DMS53 treated with DMSO at 0.1 percent for 48 hours (cell line): ENCODE data around the gene ARHGEF3.

Experiments used
- DNase-seq: peaks from one replicate; lab custom pipeline; 2025; ENCODE audit not compliant: unreplicated experiment; lab: John Stamatoyannopoulos, UW

ARHGEF3 gene, protein sequence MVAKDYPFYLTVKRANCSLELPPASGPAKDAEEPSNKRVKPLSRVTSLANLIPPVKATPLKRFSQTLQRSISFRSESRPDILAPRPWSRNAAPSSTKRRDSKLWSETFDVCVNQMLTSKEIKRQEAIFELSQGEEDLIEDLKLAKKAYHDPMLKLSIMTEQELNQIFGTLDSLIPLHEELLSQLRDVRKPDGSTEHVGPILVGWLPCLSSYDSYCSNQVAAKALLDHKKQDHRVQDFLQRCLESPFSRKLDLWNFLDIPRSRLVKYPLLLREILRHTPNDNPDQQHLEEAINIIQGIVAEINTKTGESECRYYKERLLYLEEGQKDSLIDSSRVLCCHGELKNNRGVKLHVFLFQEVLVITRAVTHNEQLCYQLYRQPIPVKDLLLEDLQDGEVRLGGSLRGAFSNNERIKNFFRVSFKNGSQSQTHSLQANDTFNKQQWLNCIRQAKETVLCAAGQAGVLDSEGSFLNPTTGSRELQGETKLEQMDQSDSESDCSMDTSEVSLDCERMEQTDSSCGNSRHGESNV

DNA sequence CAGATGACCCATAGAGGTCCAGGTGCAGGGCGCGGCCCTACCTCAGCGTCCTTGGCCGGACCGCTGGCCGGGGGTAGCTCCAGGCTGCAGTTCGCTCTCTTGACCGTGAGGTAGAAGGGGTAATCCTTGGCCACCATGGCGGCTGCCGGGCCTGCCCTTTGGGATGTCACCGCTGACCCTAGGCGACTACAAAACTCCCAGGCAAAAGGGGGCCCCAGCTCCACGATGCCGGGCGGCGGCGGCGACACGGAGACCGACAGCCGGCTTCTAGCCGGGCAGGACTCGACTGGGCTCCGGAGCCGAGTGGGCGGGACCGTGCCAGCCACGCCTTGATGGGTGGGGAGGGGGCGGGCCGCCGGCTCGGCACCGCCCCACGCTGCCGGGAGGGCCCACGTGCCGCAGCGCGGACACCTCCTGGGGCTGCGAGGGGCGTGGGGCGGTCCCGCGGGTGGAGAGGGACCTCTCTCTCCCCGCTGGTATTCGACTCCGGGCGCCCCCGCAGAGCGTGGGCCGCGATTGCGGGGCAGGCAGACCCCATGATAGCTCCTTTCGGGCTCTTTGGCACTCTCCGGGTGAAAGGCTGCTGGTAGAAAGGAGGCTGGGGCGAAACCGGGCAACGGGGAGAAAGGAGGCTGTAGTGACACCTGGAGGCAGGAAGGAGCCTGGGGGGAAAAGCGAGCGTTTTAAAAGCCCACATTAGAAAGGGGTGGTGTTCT lies at the start of gene ARHGEF3:
TSS of gene ARHGEF3 (minus strand) at position 288 of the 716 bp plus-strand sequence. CDS start at position 137, 151 bp downstream.
- no peak for DNase-seq

DNA sequence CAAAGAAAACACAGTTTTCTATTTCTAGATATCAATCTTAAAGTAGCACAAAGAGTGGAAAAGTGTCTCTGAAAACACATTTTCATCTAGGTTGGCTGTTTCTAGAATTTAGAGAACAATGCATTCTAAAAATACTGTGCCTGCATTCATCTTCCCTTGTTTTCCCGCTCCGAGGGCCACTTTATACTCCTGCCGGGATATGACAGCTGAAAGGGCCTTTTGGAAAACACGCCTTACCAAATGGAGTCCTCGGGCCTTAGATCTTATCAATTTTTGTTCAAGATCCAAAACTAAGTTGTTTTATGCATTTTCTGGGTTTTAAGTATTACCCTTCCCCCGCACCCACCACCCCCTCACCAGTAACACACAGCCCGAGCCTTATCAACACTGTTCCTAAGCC lies 47.9 kb upstream of the ARHGEF3 start:
- DNase-seq, result no peak

DNA sequence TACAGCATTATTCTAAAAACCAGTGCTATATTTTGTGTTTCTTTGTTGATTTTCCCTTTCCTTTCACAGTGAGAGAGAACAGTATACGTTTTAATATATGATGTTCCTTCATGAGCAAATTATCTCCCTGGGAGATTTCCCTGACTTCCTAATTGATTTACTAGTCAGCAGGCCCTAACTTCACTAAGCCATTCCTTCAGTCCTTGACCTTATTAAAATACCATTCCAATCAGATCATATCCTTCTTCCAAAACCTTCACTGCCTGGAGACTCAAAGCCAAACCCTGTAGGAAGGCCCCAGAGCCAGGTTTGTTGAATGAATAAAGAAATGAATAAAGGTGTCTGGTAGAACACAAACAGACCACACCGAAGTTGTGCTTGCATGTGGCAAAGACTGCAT lies 43.8 kb upstream of the ARHGEF3 start:
- no peak for DNase-seq

DNA sequence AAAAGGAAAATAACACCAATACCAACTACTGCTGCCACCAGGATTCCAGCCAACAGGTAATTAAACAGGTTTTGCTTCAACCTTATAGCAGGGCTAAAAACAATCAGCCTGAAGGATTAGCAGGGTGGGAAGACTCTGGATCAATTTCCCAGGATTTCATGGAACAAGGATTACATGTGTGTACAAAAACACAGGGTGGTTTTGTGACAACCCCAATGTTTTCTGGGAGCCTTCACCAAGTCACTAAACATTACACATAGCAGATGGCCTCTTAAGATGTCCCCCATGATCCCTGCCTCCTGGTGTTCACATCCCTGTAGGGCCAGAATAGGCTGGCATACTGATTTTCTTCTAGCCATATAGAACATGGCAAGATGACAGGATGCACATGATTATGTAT lies 42.8 kb upstream of the ARHGEF3 start:
- DNase-seq, result no peak

DNA sequence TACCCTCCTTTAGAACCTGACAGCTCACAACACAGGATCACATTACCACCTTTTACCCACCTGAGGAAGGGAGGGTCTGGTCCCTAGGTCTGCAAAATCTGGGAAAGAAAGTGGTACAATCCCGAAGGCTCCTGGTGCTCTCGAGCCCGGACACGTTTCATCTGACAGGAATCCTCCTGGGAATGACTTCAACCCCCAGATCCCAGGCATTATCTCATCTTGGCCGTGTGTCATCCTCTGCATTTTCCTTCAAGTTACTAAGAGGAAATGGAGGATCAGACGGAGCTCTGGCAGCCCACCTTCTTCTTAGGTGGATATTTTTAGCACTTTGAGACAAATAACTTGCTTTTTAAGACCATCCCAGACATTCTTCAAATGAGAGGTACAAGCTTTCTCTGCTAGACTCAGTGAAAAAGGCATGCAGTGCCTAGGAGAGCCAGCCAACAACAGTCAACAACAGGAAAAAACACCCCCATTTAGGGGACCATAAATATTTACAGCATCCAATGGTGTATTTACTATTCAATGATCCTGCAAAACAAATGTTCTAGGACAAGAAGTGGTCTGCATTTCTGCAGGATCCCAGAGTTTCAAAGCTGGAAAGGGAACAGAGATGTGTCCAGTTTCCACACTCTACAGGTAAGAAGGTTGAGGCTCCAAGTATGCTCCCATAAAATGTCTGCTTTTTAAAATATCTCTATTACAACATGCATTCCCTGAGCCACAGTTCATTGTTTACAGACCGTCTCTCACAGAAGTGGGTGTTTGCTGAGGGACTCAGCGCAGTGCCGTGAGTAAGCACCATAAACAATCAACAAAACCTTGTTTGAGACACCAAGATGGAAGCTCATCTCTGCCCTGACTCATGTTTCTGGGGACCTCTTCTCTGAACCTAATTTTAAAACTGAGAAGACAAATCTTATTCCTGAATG lies 38.3 kb upstream of the ARHGEF3 start:
- peak; percentile 17 for DNase-seq

DNA sequence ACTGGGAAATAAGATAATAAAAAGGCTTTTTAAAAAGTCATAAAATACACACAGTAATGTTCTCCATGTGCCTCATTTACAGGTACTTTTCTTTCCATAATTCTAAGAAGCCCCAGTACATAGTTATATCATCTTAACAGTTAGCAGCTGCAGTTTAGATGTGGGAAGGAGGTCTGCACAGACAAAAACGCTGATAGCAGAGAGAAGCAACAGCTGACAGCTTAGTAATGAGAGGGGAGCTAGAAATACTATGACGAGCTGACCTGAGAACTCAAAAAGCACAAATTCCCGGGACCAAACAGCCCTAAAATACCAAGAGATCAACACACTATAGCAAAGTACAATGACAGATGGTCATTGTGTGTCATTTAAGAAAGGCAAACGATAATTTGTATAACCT lies 36.7 kb upstream of the ARHGEF3 start:
- DNase-seq, result no peak

DNA sequence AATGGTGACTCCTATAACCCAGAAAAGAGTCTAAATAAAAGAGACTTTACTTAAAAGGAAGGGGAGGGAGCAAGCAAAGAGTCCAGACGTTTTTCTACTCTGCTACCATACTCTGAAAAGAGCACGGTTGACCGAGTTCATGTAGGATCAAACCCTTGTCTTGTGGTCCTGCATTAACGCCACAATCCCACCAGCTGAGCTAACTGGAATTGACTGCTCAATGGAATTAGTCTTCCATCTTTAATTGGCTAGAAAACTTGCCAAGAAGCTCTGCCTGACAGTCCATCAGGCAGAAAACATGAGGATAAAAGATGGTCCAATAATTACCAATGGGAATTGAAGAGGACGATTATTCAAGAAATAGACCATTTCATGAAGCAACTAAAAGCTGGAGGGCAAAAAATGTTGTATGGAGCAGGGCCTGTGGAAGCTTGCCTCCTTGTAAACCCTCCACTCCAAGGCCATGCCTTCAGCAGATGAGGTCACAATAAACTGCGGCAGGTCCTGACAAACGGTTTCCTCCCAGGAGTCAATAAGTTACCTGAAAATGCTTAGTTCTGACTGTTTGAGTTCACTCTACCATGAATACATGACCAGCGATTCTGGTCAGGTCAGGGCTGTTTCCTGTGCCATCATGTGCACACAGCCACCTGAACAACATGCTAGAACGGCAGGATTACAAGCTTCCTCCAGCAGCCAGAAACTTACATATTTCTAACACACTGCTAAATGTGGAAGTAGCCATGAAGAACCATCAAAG lies 35.6 kb upstream of the ARHGEF3 start:
- no peak for DNase-seq

DNA sequence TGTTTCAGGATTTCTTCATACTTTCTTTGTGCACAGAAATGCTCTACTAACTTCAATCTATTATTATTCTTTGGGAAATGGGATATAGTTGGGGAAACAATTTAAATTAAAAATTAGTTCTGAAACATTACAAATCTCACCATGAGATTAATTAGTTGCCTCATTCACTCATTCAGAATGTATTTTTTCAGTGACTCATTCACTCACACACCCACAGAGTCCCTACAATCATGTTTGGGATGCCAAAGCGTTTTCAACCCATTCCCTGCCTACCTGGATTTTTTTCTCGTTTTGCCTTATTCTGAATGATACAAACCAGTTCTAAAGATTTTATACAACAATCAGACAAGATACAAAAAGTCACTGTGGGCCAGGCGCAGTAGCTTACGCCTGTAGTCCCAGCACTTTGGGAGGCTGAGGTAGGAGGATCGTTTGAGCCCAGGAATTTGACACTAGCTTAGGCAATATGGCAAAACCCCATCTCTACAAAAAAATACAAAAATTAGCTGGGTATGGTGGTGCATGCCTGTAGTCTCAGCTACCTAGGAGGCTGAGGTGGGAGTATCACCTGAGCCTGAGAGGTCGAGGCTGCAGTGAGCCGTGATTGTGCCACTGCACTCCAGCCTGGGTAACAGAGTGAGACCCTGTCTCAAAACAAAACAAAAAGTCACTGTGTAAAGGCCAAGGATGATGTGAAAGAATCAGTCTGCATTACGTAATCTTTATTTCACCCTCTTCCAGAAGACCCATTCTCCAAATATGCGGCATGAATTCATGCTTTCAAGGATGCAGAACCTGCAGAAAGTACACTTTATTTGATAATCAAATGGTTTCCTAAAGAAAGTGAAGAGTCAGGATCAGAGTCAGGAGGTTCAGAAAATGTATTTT lies 34.8 kb upstream of the ARHGEF3 start:
- DNase-seq, result no peak

DNA sequence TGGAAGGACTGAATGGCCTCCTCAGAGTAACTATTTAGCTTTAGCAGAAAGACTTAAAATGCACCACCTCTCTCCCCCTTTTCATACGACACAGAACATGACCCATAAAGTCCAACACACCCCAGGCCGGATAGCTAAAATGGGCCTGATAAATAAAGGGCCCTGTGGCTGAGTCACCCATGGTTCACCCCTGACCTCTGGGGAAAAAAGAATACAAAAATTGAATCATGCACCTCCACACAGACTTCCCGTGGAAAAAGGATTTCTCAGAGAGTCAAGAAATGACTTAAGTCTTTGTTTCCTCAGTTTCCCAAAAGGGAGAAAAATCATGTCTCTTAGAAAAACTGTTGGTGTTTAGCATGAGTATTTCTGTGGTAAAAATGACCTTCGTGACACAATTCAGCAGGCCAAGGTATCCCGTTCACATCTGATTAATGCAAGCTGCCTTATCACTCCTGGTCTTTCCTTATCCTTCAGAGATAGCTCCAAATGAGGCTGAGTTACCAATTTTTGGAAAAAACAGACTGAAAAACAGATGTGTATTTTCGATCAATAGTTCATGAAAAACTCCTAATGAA lies 34.0 kb upstream of the ARHGEF3 start:
- DNase-seq, result no peak

DNA sequence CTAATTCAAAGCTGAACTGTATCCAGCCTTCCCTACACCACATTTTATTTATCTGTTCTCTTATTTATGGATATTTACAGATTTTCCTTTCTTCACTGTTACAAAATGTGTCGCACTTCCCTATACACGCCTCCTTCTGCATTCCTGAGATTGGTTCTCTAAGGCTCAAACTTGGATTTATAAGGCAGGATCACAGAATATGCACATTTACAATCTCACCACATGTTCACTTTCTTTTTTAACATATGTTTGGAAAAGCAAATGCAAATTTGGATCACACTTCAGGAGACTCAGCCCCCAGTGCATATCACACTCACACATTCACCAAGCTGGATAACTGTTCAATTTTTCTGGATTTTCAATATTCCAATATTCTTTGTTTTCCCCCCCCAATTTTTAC lies 31.8 kb upstream of the ARHGEF3 start:
- no peak for DNase-seq

DNA sequence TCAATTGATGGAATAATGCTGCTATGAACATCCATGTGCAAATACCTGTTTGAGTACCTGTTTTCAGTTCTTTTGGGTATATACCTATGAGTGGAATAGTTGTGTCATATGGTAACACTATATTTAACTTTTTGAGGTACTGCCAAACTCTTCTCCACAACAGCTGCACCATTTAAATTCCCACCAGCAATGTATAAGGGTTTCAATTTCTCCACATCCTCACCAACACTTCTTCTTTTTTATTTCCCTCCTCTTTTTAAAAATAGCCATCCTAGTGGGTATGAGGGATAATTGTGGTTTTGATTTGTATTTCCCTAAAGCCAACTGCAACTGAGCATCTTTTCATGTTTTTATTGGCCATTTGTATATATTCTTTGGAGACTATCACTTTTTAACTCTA lies 31.3 kb upstream of the ARHGEF3 start:
- no peak for DNase-seq

DNA sequence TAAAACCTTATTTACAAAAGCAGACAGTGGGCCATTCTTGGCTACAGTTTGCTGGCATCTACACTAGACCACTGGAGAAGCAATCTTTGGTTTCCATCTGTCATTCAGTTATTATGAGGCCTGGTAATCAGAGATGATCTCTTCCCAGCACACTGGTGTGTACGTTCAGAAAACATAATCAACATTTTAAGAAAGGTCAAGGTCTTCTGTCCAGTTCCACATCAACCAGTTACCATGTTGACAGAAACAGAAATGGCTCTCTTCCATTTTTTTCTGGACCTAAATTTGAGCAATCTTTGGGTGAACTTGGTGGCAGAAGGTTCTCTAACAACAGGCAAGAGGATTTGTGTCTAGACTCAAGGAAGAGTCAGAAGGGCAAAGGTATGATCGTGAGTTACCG lies 29.8 kb upstream of the ARHGEF3 start:
- no peak for DNase-seq

DNA sequence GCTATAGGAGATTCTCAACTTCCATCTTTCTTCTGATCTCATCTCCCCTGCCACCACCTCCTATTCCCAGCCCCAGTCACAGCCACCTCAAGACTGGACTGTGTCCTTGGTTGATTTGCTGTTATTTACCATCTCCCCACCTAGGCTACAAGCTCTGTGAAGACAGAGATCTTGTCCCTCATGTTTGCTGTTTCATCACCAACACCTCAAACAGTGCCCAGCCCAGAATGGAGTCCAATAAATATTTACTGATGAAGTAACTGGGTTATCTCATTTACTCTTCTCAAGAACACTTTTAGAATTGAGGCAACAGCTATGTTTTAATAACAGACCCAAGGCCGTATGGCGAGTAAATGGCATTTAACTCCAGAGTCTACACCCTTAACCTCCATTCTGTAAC lies 29.1 kb upstream of the ARHGEF3 start:
- DNase-seq, result no peak

DNA sequence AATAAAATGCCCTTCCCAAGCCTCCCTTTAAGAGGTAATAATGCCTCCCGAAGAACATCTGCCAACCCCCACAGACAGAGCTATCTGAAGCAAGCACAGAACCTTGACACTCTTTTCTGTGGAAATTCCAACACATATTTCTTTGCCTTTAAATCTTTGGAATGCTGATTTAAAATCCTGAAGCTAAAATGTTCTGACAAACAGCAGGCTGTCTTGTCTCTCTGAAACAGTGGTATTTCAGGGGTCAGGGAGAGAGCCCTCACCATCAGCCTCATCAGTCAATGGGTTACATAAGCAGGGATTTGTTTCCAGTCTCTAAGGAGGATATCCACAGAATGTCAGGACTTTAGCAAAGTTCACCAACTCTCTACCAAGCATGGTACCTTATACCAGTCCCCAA lies 27.8 kb upstream of the ARHGEF3 start:
- DNase-seq, result no peak

DNA sequence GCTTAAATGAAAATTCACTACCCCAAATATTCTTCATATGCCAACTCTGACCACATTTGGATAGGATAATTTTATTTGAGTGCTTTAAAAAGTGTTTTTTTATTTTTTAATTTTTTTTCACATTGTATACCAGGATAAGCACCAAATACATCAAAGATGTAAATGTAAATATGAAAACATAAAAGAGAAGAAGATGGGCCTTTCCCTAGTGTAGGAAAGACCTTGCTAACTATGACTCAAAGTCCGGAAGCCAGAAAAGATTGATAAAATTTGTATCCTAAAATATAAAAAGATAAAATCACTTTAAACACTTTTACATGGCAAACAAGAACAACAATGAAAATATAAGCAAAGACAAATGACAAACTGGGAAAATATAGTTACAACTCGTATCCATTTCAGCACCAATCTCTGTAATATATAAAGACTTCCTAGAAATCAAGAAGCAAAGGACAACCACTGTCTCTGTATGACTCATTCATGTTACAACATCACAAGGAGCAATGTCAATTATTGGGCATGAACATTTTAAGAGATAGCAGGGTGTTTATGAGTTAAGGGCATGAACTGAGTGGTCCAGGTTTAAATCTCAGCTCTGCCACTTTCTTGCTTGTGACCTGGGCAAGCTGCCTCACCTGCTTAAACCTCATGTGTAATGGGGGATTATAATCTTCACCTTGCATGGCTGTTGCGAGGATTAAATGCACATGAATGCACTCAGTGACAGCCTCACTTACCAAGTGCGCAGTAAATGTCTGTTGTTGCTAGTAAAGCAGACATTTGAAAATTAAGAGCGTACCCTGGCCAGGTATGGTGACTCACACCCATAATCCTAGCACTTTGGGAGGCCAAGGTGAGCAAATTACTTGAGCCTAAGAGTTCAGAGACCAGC lies 25.3 kb upstream of the ARHGEF3 start:
- no peak for DNase-seq

DNA sequence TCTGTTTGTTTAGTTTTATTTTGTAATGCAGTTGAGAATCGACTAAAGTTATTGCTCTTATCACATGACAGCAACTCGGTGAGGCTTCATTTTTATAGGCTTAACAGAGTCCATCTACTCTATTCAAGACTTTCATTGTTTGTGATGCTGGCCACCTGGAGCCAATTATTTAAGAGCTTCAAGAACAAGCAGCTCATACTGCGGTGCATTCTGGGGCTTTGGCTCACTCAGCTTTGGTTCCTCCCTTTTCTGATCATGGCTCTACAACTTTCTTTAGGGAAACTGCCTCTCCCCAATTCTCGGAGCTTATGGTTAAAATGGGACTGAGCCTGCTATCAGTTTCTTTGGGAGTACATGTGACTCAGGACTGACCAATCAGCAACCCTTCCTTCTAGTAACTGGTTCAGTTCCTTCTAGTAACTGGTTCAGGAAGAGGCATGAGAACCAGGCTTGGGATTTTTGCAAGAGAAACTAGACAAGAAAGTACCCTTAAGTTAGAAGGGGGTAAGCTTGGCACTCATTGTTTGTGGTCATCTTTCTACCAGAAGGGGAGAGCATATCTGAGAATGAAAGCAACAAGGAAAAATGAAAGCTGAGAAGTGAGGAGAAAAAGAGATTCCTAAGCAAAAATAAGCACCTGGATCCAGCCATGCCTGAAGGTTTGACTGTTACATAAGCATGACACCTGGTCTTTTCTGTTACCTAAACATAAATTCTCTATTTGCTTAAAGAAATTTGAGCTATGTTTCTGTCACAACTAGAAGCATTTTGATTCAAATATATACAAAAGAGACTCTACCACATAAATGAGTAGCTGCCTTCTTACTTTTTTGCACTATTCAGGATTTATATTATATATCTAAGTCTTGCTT lies 24.1 kb upstream of the ARHGEF3 start:
- DNase-seq, result no peak
